Endodermal cell (in vitro differentiated cells): ENCODE data around the gene EFCAB6. TPM values are rescaled to one million over a fixed set of nuclear protein-coding genes. Genes with fewer than 3 reads are reported as not detected.

Source experiments
- DNase-seq: peaks from one replicate; pipeline ENCODE4 v3.0.0-alpha.2; 2017
- H3K27ac ChIP-seq: 2 replicates; pipeline ENCODE4 v1.5.1; 2013; ENCODE audit warnings: mild to moderate bottlenecking, low read depth, low read length, moderate library complexity
- H3K27me3 ChIP-seq: 2 replicates; pipeline ENCODE4 v1.6.1; 2013; ENCODE audit warnings: mild to moderate bottlenecking, low read length, moderate library complexity; ENCODE audit not compliant: insufficient read depth, control insufficient read depth, poor library complexity, severe bottlenecking
- H3K36me3 ChIP-seq: 2 replicates; pipeline ENCODE4 v1.7.0; 2013; ENCODE audit warnings: mild to moderate bottlenecking, low read length, moderate library complexity; ENCODE audit not compliant: control insufficient read depth, insufficient read depth
- H3K4me1 ChIP-seq: one replicate; pipeline ENCODE4 v1.7.0; 2013; ENCODE audit warnings: low read length; ENCODE audit not compliant: control insufficient read depth, insufficient read depth
- H3K4me3 ChIP-seq: 2 replicates; pipeline ENCODE4 v1.5.1; 2013; ENCODE audit warnings: mild to moderate bottlenecking, low read length, moderate library complexity
- H3K9ac ChIP-seq: 2 replicates; pipeline ENCODE4 v1.6.1; 2013; ENCODE audit warnings: mild to moderate bottlenecking, low read length, moderate library complexity; ENCODE audit not compliant: poor library complexity, severe bottlenecking; ENCODE audit errors: extremely low read depth
- H3K9me3 ChIP-seq: 2 replicates; pipeline ENCODE4 v1.6.1; 2013; ENCODE audit warnings: mild to moderate bottlenecking, low read length, moderate library complexity; ENCODE audit not compliant: control insufficient read depth
- H3K27ac Mint-ChIP-seq: 2 replicates; pipeline ENCODE4 v1.8.0; 2020; ENCODE audit warnings: mixed read lengths
- H3K27me3 Mint-ChIP-seq: 2 replicates; pipeline ENCODE4 v1.8.0; 2021; ENCODE audit warnings: mild to moderate bottlenecking, mixed read lengths; ENCODE audit not compliant: insufficient read depth
- H3K36me3 Mint-ChIP-seq: 2 replicates; pipeline ENCODE4 v1.8.0; 2020; ENCODE audit warnings: low read depth, mixed read lengths
- H3K4me1 Mint-ChIP-seq: 2 replicates; pipeline ENCODE4 v1.8.0; 2020; ENCODE audit warnings: mixed read lengths
- H3K4me3 Mint-ChIP-seq: 2 replicates; pipeline ENCODE4 v1.8.0; 2020; ENCODE audit warnings: mild to moderate bottlenecking, moderate library complexity, mixed read lengths
- H3K9me3 Mint-ChIP-seq: 2 replicates; pipeline ENCODE4 v1.8.0; 2020; ENCODE audit warnings: mild to moderate bottlenecking, mixed read lengths
- WGBS, 2 experiments: methylation state at CpG; one replicate each; pipeline versions ENCODE4 v1.1.5 to v1.1.7; 2013; ENCODE audit warnings: missing lambda C conversion rate in 2 of 2, mixed read lengths in 1 of 2; ENCODE audit not compliant: insufficient coverage in 1 of 2, insufficient read length in 1 of 2; 5-methylcytosine and 5-hydroxymethylcytosine counted together
- total RNA-seq, 2 donors: library from RNA; stranded (reverse); fragmentation: NEBNext Ultra II Directional in 1 of 2; extraction: Animal tissue kit (Norgen Biotek cat#: 25700) in 1 of 2; gene quantifications; 2 replicates in 1 of 2; 3 replicates in 1 of 2; pipeline ENCODE4 v1.2.1, GENCODE V29; 2021
- TF ChIP-seq, protein P1 (sequence below): fragments of 200-600 bp; sonication (generic); conservative IDR thresholded peaks from 2 replicates; pipeline ENCODE4 v1.5.0; 2021; ENCODE audit warnings: antibody characterized with exemption, mild to moderate bottlenecking

EFCAB6 gene
- total RNA-seq, 2 donors from 2014 or later, result 1.8 to 2.0 TPM

DNA sequence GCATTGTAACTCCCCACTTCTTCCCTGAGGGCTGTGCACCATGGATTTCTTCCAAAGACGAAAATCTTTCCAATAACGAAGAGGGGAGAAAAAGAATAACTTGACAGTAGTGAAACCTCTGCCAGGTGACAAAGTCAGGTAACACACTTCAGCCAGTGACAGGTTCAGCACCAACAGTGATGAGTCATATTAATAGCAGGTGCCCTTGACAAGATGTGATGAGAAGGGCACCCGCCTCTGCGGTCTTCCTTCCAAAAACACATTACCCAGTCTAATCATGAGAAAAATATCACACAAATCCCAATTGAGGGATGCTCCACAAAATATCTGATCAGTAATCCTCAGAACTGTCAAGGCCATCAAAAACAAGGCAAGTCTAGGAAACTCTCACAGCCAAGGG, 157.8 kb downstream of the EFCAB6 start:
- Mint-ChIP-seq H3K27ac (no peak overlapping the region), H3K27me3 (peaks cover 2% of the 10 kb centered on the region), H3K4me3 (no peak overlapping the region), H3K4me1 (peaks cover 10% of the 10 kb centered on the region), H3K36me3 (peaks cover 6% of the 10 kb centered on the region), H3K9me3 (peaks cover 26% of the 10 kb centered on the region)
- H3K4me3 ChIP-seq, result no peak overlapping the region
- DNase-seq, result no peak
- H3K27me3 ChIP-seq, result no peaks in the 10 kb centered on the region
- 90 to 93% methylated on average over 4 of the region's 4 CpGs for WGBS, 2 experiments
- no peak overlapping the region for H3K27ac ChIP-seq
- no peaks in the 10 kb centered on the region for H3K36me3 ChIP-seq
- H3K9me3 ChIP-seq, result peaks cover 17% of the 10 kb centered on the region
- no peaks in the 10 kb centered on the region for H3K4me1 ChIP-seq
- H3K9ac ChIP-seq, result no peak overlapping the region
- TF ChIP-seq, protein P1, sequence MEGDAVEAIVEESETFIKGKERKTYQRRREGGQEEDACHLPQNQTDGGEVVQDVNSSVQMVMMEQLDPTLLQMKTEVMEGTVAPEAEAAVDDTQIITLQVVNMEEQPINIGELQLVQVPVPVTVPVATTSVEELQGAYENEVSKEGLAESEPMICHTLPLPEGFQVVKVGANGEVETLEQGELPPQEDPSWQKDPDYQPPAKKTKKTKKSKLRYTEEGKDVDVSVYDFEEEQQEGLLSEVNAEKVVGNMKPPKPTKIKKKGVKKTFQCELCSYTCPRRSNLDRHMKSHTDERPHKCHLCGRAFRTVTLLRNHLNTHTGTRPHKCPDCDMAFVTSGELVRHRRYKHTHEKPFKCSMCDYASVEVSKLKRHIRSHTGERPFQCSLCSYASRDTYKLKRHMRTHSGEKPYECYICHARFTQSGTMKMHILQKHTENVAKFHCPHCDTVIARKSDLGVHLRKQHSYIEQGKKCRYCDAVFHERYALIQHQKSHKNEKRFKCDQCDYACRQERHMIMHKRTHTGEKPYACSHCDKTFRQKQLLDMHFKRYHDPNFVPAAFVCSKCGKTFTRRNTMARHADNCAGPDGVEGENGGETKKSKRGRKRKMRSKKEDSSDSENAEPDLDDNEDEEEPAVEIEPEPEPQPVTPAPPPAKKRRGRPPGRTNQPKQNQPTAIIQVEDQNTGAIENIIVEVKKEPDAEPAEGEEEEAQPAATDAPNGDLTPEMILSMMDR, result no peak

DNA sequence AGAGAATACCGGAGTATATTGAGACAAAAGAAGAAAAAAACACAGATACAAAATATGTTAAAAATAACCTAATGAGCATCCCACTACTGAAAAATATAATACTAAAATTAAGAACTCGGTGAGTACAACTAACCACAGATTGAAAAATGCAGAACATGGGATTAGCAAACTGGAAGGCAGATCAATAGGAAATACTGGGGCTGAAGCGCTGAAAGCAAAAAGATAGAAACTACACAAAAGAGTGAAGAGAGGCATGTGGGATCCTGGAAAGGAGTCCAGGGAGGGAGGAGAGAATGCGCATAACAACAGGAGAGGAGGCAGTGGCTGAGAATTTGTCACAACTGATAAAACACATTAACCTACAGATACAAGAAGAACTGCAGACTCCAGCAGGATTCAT, 159.3 kb downstream of the EFCAB6 start:
- peaks cover 26% of the 10 kb centered on the region for H3K9me3 Mint-ChIP-seq
- TF ChIP-seq, protein P1, result no peak
- H3K9ac ChIP-seq, result no peak overlapping the region
- no peaks in the 10 kb centered on the region for H3K36me3 ChIP-seq
- H3K27ac Mint-ChIP-seq, result no peak overlapping the region
- no peaks in the 10 kb centered on the region for H3K27me3 ChIP-seq
- peaks cover 6% of the 10 kb centered on the region for H3K36me3 Mint-ChIP-seq
- no peak overlapping the region for H3K4me3 Mint-ChIP-seq
- H3K4me1 ChIP-seq, result no peaks in the 10 kb centered on the region
- peaks cover 17% of the 10 kb centered on the region for H3K9me3 ChIP-seq
- 89 to 100% methylated on average over 1 to 2 of the region's 4 CpGs for WGBS, 2 experiments
- H3K27ac ChIP-seq, result no peak overlapping the region
- peaks cover 2% of the 10 kb centered on the region for H3K27me3 Mint-ChIP-seq
- DNase-seq, result no peak
- no peaks in the 10 kb centered on the region for H3K4me1 Mint-ChIP-seq
- no peak overlapping the region for H3K4me3 ChIP-seq

DNA sequence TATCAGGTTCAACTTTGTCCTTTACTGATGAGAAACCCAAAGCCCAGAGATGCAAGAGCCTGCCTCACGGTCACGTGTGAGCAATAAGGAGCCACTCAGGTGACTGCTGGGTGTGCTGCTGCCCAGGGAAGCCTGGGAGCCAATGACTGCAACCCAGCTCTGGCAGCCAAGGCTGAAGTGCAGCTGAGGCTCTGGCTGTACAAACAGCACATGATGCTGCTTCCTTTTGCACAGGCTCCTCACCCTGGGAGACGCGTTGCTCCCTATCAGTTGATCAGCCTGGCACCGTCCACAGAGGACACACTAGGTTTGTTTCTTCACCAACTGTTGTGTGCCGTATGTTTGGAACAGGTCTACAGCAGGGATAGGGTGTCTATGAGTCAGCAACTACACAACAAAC, 168.7 kb downstream of the EFCAB6 start:
- Mint-ChIP-seq H3K4me1 (no peaks in the 10 kb centered on the region), H3K36me3 (no peaks in the 10 kb centered on the region), H3K4me3 (no peak overlapping the region), H3K9me3 (peaks cover 17% of the 10 kb centered on the region), H3K27ac (no peak overlapping the region), H3K27me3 (peaks cover 1% of the 10 kb centered on the region)
- H3K36me3 ChIP-seq, result no peaks in the 10 kb centered on the region
- TF ChIP-seq, protein P1, result no peak
- H3K27me3 ChIP-seq, result no peaks in the 10 kb centered on the region
- no peak overlapping the region for H3K4me3 ChIP-seq
- no peak overlapping the region for H3K27ac ChIP-seq
- 91 to 97% methylated on average over 4 to 6 of the region's 6 CpGs for WGBS, 2 experiments
- no peak overlapping the region for H3K9ac ChIP-seq
- H3K9me3 ChIP-seq, result peaks cover 10% of the 10 kb centered on the region
- no peaks in the 10 kb centered on the region for H3K4me1 ChIP-seq
- DNase-seq, result no peak
